ENCODE data around the gene TNKS1BP1. TPM values are rescaled to one million over a fixed set of nuclear protein-coding genes. Genes with fewer than 3 reads are reported as not detected.

Gene TNKS1BP1
- polyA plus RNA-seq, 5 donors = 100 to 159 (median 115) TPM

DNA sequence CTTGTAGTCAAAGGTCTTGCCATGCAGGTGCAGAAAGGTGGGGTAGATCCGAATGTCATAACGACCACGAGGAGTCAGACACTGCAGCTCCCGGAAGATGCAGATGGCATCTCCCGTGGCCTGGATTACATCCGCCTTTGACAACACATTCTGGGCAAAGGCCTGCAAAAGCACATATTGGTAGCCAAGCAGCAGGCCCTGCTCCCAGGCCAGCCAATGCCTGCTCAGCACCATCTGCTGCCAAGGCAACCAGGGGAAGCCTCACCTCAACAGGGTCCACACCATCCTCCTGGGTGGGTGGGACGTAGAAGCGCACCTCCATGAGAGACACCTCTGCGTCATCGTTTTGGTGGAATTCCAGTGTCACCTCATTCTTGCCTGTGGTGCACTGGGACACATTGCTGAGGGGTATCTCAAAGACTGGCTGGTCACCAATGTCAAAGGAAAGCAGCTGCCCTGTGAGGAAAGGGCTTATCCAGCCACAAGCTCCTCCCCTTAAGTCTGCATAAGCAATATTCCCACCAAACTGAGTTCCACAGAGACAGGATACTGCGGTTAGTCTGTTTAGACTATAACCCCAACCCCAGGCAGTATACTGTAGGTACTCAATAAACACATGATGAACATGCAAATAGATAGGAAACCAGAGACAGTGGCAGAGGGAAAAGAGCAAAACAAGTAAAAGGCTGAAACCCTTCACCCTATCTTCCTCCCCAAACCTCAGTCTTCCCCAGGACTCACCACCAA is 8.1 kb upstream of the TNKS1BP1 start:
- no peak for DNase-seq

DNA sequence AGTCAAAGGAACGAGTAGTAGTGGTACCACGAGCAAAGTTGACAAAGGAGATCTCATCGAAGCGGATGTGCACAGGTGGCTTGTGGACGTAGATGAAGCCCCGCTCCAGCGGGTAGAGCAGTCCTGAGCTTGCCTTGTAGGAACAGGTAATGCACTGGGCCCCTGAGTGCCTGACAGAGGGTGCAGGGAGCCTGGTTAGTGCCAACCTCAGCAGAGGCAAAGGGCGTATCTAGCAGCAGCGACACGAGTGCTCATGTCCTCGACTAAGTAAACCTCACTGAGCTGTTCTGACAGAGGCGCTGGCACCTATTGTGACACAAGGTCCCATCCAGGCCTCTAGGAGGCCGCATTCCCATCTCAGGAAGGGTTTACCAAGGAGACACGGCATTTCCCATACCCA is 7.0 kb upstream of the TNKS1BP1 start:
- no peak for DNase-seq

DNA sequence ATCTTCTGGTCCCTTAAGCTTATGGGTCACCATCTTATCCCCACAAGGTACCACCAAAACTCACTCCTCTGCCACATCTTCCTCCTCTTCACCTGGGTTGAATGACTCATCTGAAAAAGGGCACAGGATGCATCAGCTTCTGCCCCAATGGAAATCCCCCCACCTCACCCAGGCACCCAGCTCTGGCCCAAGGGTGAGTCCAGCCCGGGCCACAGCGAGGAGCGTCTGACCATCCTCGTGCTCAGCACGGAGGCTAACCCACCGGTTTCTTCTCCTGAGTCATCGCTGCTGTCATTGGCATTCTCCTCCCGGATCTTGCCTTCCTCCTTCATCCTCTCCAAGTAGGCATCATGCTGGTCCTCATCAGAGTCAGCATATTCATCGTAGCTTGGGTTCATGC is 5.3 kb upstream of the TNKS1BP1 start:
- DNase-seq = no peak

- no peak for DNase-seq
Measured at GRCh38 chr11:57327721-57328120, 3.0 kb upstream of the TNKS1BP1 start.

- no peak for DNase-seq
Measured at GRCh38 chr11:57325735-57326048, 940 bp upstream of the TNKS1BP1 start.

- peak; percentile 72 for DNase-seq
Measured at GRCh38 chr11:57324154-57324885, 432 bp downstream of the TNKS1BP1 start.

DNA sequence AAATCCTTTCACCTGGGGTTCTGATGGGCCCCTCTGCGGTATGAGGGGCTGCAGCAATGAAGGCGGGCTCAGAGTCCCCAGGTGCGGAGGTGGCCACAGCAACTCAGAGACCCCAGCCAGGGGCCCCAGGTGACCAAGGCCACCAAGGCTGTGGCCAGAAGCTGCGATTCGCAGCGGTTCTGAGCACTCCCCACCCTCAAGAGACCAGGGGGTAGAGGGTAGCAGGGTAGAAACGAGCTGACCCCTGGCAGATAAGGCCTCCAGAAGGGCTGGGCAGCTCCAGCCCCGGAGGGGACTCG is 948 bp downstream of the TNKS1BP1 start:
- DNase-seq = no peak

DNA sequence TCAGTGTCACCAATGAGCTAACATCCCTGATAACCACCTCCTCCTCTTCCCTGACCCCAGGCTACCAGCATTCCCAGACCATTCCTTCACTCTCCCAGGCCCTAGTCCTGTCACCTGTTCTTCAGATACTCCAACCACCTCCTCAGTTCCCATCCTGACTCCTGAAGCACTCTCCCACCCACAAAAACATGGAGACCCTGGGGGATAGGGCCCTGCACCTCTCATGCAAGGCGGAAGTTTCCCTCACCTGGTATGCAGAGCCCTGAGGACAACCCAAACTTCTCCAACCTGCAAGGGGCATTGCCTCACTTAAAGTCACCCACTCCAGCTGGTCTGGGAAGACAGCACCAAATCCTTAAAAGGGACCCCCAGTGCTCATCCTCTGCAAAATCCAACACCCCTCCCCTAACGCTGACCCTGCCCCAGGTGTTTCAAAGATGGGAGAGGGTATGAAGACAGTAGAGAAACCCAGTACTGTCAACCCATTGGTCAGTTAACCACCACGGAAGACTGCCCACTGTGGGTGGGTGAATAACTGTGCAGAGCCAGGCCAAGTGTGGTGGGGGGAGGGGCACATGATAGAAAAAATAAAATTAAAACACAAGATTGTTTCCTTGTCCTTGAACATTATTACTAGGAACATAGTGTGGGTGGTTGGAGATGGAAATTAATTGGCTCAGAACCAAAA is 1.4 kb downstream of the TNKS1BP1 start:
- no peak for DNase-seq

GRCh38 chr11:57322256-57323166 is 2.2 kb downstream of the TNKS1BP1 start:
- peak; percentile 96 to 97 for DNase-seq

DNA sequence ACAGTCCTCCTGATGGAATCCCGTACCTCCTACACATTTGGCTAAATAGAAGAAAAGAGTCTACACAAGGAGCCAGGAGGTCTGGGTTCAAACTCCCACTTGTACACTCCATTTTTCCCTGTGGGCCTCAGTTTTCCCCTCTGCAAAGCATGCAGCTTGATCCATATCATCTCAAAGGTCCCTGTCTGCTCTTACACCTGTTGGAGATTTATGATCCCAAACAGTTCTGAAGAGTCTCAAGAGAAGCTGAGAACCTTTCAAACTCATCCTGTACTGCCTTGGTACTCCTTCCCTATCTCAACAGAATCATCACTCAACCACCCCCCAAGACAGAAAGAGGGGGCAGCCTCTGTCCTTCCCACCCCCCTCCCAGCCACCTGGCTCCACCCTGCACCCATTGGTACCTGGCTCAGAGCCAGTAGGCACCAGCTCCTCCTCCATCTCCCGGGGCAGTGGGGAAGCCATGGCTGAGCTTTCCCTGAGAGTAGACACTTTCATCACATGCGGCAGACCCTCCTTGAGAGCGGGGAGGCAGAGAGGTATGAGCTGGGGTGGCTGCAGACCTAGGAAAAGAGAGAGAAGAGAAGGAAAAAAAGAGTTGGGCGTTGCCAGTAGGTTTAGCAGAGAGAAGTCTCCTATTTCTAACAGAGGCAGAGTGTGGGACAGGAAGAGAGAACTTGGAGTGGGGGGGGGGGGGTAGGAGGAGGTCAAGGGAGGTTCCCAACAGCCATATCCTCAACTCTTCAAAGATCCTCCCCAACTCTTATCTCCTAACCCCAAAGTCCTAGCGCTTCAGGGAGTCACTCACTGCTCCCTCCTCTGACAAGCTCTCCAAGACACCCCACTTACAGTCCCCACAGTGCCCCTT is 3.1 kb downstream of the TNKS1BP1 start:
- DNase-seq = no peak

DNA sequence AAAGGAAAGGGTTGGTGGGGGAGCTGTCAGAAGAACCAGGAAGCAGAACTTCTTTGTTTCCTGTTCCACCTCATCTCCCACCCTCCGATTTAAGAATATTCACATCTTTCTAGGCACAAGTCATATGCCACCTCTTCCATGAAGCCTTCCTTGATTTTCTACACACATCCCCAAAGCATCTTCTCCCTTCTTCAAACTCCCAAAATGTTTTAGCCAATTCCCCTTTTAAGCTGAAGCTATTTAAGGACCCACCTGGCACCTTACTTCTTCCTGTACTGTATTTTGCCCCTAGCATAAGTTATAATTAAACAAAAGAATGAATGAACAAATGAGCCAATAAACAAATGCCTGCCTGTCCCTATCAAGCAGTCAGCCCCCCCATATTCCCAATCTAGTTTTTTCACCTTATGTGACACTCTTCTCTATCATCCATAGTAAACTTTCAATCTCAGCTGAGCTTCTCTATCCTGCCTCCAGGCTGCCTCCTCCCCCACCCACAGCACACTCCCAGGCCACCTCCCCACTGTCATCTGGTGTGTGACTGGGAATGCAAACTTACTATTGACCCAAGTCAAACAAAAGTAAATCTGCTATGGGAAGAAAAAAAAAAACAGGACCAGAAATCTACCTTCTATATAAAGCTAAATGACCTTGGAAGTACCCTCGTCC is 3.9 kb downstream of the TNKS1BP1 start:
- DNase-seq = no peak

GRCh38 chr11:57320067-57320718 is 4.6 kb downstream of the TNKS1BP1 start:
- no peak for DNase-seq

GRCh38 chr11:57318178-57318577 is 6.6 kb downstream of the TNKS1BP1 start:
- peak; percentile 71 to 72 for DNase-seq

- no peak for DNase-seq
Measured at GRCh38 chr11:57316017-57316416, 8.7 kb downstream of the TNKS1BP1 start.

DNA sequence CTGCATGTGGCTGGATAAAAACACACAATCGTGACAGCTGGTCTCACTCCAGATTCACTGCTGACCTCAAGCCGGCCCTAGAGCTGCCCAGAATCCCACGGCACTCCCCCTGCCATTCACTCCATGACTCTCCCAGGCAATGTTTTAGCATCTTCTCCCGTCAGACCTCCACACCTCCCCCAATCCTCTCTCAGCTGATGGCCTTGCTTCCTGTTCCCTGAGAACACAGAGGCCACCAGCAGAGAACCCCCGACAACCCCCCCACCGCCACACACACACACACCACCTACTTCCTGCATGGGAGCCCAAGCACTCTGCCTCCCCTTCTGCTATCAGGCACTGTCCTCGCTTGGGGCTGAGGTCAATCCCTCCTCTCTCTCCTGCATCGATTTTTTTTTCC is 9.3 kb downstream of the TNKS1BP1 start:
- DNase-seq = no peak

DNA sequence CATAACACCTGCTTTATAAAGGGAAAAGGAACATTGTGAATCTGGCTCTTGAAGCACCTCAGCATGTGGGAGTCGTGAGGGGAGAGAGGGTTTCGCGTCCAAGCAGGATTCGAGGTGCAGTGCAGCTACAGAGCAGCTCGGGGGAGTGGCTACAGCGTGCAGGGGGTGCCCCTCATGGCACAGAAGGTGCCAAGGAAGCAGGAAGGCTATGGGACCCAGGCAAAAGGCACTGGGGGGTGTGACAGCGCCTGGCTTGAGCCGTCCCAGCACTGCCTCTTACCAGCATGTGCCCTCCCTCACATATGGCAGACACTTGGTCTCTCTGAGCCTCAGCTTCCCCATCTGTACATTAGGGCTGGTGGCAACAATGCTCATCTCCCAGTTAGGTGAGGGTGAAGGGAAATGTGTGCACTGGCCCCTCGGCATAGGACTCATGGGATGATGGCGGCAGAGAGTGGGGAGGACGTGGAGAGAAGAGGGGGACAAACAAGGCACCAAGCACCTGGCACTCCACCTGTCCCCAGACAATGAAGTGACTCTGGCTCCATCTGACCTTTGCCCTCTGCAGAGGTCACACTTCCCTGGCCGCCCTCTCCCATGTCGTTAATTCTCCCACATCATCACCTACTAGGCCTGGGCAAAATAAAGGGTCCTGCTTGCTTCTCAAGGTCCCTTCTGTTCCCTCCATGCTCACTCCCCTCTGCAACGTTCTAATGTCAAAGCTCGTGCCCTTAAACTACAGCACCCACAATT is 10.4 kb downstream of the TNKS1BP1 start:
- no peak for DNase-seq

DNA sequence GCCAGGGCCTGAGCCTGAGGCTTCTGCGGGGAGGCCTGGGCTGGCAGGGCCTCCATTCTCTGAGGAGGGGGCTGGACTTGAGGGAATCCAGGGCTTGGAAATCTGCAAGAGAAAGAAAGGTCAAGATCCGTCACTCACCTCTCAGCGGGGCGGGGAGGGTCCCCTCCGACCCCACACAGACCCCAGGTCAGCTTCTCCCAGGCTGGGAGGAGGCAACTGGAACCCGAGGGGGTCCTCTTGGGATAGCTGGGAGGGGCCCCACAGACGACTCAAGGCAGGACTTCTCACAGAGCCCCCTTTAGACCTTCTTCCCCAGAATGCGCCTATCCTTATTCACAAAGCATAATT is 11.0 kb downstream of the TNKS1BP1 start:
- no peak for DNase-seq

DNA sequence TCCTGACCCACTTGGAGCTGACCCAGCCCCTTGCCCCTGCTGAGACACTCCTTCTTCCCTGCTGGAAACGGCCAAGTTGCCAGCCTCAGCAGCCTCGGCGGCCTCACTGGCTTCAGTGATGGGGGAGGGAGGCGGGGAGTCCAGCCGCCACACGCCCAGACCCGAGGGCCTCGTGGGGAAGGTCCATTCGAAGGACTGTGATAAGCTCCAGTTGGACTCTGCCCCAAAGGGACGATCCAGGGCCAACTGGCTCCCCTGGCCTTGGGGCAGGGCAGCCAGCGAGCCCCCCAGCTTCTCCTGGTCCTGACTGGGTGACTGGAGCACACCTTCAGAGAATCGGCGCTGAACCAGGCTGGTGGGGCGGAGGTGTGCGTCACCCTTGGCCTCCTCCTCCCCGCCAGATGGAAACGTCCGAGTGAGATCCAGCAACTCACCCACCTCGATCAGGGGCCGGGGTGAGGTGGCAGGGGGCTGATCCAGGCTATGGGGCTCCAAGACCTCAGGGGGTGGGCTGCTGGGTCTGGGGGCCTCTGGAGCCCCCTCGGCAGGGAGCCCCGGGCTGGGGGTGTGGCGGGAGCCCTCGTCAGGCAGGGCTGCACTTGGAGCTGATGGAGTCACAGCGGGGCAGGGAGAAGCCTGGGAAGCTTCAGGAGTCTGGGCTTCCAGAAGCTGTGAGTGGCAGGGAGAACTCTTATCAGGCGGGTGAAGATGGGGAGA is 11.5 kb downstream of the TNKS1BP1 start:
- DNase-seq = no peak

Measured in right lung (tissue), 5 donors.